KOPT-K1 (cell line): Measurements from ENCODE around the gene FAT2.

ENCODE experiments used
- H3K27ac ChIP-seq: fragments of 200-600 bp; sonication (generic); 2 replicates; pipeline ENCODE4 v1.5.1; 2016; ENCODE audit warnings: antibody characterized with exemption, mild to moderate bottlenecking, low read depth, low read length; ENCODE audit not compliant: poor library complexity, severe bottlenecking
- H3K36me3 ChIP-seq: fragments of 200-600 bp; sonication (generic); 2 replicates; pipeline ENCODE4 v1.5.1; 2017; ENCODE audit warnings: antibody characterized with exemption, mild to moderate bottlenecking, low read length, moderate library complexity; ENCODE audit not compliant: insufficient read depth
- H3K9me3 ChIP-seq: fragments of 200-600 bp; sonication (generic); 2 replicates; pipeline ENCODE4 v1.5.1; 2017; ENCODE audit warnings: antibody characterized with exemption, low read length, mild to moderate bottlenecking; ENCODE audit not compliant: insufficient read depth, poor library complexity, severe bottlenecking

The FAT2 gene, protein sequence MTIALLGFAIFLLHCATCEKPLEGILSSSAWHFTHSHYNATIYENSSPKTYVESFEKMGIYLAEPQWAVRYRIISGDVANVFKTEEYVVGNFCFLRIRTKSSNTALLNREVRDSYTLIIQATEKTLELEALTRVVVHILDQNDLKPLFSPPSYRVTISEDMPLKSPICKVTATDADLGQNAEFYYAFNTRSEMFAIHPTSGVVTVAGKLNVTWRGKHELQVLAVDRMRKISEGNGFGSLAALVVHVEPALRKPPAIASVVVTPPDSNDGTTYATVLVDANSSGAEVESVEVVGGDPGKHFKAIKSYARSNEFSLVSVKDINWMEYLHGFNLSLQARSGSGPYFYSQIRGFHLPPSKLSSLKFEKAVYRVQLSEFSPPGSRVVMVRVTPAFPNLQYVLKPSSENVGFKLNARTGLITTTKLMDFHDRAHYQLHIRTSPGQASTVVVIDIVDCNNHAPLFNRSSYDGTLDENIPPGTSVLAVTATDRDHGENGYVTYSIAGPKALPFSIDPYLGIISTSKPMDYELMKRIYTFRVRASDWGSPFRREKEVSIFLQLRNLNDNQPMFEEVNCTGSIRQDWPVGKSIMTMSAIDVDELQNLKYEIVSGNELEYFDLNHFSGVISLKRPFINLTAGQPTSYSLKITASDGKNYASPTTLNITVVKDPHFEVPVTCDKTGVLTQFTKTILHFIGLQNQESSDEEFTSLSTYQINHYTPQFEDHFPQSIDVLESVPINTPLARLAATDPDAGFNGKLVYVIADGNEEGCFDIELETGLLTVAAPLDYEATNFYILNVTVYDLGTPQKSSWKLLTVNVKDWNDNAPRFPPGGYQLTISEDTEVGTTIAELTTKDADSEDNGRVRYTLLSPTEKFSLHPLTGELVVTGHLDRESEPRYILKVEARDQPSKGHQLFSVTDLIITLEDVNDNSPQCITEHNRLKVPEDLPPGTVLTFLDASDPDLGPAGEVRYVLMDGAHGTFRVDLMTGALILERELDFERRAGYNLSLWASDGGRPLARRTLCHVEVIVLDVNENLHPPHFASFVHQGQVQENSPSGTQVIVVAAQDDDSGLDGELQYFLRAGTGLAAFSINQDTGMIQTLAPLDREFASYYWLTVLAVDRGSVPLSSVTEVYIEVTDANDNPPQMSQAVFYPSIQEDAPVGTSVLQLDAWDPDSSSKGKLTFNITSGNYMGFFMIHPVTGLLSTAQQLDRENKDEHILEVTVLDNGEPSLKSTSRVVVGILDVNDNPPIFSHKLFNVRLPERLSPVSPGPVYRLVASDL (N-terminal part only)

DNA sequence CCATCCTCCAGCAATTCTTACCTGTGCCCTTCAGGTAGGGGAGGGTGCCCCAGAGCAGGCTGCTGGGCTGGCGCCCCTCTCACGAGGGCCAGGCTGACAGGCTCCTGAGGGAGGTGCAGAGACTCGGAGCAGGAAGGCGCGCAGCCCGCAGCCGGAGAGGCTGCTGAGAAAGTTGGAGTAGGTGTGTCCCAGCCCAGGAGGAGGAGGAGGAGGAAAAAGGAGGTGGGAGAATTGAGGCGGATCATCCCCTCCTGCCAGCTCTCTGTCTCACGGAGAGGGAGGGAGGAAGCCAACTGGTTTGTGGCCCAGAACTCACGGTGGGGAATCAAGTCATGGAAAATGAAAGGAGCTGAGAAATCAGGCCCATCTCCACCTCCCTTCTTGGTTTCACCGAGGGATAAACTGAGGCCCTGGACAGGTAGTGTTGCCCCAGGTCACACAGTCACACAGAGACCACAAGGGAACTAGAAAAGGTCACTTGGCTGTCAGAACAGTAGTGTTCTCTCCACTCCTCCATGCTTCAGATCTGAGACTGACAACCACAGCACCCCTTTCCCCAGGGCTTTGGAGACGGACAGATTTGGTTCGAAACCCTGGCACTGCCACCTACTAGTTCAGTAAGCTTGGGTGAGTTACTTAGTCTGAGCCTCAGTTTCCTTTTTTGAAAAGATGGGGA lies at the start of gene FAT2:
TSS of gene FAT2 (minus strand) at position 188 of the 676 bp plus-strand sequence. CDS start 22,400 bp downstream, outside the sequence.
- Histone ChIP-seq H3K9me3 (no peaks in the 10 kb centered on the region), H3K36me3 (no peaks in the 10 kb centered on the region), H3K27ac (no peak within 1 kb of the TSS)

- no peaks in the 10 kb centered on the region for H3K9me3 ChIP-seq
- no peak overlapping the region for H3K27ac ChIP-seq
- H3K36me3 ChIP-seq, result no peaks in the 10 kb centered on the region
Measured at GRCh38 chr5:151638619-151639018, 47.5 kb upstream of the FAT2 start.

DNA sequence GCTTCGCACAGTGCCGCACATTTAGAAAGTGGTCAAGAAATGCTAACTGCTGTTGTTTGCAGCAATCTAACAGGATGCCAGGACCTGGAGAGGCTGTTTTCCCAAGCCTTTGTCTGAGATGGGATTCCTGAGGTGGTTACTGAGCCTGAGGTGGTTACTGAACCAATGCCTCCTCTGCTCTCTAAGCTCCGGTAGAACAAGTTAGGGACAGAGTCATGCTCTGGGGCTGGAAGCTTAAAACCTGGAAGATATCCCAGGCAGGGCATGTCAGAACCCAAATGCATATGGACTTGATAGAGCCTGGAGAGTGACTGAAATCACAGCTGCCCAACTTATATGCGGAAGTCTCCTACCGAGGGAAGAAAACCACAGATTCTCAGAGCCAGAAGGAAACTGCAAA lies 46.5 kb upstream of the FAT2 start:
- Histone ChIP-seq H3K27ac (no peak overlapping the region), H3K36me3 (no peaks in the 10 kb centered on the region), H3K9me3 (no peaks in the 10 kb centered on the region)

DNA sequence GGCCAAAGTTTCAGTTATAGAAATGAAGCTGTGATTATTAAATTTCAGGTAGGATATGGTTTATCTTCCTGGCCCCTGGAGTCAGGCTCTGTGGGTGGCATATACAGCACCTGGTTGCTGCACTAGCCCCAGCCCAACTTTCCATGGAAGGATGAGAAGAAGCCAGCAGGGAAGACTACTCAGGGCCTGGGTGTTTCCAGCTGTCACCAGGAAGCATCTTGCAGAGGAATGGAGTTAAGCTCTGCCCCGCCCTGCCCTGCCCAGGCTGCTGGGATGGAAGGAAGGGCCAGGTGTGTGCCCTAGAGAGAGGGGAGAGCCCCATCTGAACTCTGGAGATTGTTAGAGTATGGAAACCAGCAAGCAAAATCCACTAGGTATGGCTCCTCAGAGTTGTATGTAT lies 42.8 kb upstream of the FAT2 start:
- Histone ChIP-seq H3K36me3 (no peaks in the 10 kb centered on the region), H3K27ac (no peak overlapping the region), H3K9me3 (no peaks in the 10 kb centered on the region)

DNA sequence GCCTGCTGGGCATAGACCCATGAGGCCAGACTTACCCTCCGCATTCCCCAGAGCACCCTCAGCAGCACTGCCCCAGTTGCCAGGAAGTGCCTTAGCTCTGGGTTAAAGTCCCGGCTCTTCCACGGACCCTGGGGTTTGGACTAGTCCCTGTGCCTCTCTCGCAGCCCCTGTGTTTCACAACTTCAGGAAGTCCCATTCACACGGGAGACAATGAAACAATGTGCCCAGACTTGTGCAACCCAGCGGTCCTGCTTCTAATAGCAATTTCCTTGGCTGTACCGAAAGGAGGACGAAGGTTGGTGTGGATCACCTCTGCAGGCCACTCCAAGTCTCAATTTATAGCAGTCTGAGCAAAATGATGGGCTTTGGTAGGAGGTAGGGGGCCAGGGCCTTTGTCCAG lies 41.8 kb upstream of the FAT2 start:
- H3K9me3 ChIP-seq, result no peaks in the 10 kb centered on the region
- H3K36me3 ChIP-seq, result no peaks in the 10 kb centered on the region
- no peak overlapping the region for H3K27ac ChIP-seq

DNA sequence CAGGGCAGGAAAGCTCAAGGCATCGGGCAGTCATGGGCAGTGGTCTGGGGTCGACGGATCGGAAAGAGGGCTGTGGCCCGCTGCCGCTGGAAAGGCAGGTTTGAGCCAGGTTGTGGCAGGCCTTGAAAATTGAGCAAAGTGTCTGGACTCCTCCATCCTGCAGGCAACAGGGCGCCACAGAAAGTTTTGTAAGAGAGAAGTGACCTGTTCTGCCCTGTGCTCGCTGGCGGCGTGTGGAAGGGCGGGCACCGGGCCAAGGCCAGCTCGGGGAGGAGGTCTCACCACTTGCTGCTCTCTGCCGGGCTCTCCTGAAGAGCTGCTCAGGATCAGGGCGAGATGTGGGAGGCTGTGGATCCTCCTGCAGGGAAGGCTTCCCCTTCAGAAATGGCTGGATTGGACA lies 41.4 kb upstream of the FAT2 start:
- no peak overlapping the region for H3K27ac ChIP-seq

GRCh38 chr5:151631941-151632340 lies 40.8 kb upstream of the FAT2 start:
- Histone ChIP-seq H3K36me3 (no peaks in the 10 kb centered on the region), H3K27ac (no peak overlapping the region), H3K9me3 (no peaks in the 10 kb centered on the region)

More for the DNA sequence above, 41.4 kb upstream of the FAT2 start:
- Histone ChIP-seq H3K36me3 (no peaks in the 10 kb centered on the region), H3K9me3 (no peaks in the 10 kb centered on the region)

DNA sequence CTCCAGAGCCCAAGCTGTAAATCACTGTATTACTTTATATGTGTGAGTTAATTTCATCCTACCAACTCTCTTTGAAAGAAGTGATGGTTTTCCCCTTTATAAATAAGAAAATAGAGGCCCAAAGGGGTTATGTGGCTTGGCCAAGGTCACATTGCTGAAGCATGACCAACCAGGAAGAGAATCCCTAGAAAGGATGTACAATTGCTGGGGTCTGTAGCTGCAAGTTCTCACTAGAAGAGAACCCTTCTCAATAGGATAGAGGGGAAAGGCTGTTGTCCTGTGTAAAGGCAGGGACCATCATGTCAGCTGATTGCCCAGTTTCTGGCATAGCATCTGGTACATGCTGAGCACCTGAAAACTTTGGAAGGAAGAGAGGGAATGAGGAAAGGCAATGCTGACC lies 39.0 kb upstream of the FAT2 start:
- Histone ChIP-seq H3K27ac (no peak overlapping the region), H3K36me3 (no peaks in the 10 kb centered on the region), H3K9me3 (no peaks in the 10 kb centered on the region)

GRCh38 chr5:151628112-151628823 lies 37.1 kb upstream of the FAT2 start:
- H3K27ac ChIP-seq, result no peak overlapping the region
- H3K36me3 ChIP-seq, result no peaks in the 10 kb centered on the region
- no peaks in the 10 kb centered on the region for H3K9me3 ChIP-seq

GRCh38 chr5:151627650-151628049 lies 36.5 kb upstream of the FAT2 start:
- Histone ChIP-seq H3K36me3 (no peaks in the 10 kb centered on the region), H3K9me3 (no peaks in the 10 kb centered on the region), H3K27ac (no peak overlapping the region)

DNA sequence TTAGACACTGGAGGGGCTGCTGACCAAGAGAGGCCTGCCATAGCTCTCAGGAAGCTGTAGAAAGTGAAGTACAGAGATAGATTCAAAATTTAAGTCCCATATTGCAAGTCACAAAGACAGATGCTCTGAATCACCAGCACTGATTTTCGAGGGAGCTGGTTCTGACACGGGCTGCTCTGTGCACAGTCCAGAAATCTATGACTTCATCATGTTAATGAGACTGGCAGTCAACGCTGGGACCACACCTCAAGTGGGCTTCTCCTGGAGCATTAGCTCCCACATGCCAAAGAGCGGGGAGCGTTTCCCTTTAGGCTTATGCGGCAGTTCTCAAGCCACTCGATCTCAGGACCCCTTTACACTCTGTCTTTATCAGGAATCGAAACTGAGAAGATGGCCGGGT lies 34.2 kb upstream of the FAT2 start:
- Histone ChIP-seq H3K27ac (no peak overlapping the region), H3K36me3 (no peaks in the 10 kb centered on the region), H3K9me3 (no peaks in the 10 kb centered on the region)

- no peaks in the 10 kb centered on the region for H3K9me3 ChIP-seq
- H3K27ac ChIP-seq, result no peak overlapping the region
- no peaks in the 10 kb centered on the region for H3K36me3 ChIP-seq
Measured at GRCh38 chr5:151624476-151624875, 33.3 kb upstream of the FAT2 start.

DNA sequence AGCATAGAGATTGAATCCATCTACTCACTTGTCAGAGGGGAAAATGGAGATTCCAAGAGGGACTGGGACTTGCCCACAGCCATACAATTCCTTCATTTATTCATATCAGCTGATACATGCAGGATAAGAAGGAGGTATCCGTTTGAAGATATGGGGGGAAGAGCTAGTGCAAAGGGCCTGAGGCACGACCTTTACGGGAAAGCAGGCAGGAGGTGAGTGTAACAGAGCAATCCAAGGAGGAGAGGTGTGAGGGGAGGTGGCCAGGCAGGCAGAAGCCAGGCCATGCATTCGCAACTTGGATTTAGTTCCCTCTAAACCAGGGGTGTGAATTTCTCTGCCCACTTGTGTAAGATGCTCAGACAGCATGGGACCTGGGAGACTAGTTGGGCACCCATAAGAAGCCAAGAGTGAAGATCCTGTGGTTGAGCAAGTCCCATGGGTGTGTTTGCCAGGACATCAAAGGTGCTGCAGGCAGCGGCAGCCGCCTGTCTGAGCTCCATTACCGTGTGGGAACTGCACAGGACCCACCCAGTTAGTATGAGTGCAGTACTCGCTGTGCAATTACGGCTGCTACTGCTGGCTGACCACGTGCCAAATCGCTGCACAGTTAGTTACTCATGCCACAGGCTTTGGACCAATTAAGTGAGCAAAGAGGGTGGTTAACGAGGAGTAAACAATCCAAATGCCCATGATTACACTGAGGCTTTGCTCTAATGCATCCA lies 31.4 kb upstream of the FAT2 start:
- Histone ChIP-seq H3K9me3 (no peaks in the 10 kb centered on the region), H3K36me3 (no peaks in the 10 kb centered on the region), H3K27ac (no peak overlapping the region)
